Erythroblast (primary cell): ENCODE measurements around the gene TRAF5.

Experiments
- GATA1 ChIP-seq: IDR thresholded peaks from 2 replicates; pipeline ENCODE4 v1.6.1; 2011; ENCODE audit warnings: low read depth, mild to moderate bottlenecking, control low read depth, low read length, moderate library complexity
- POLR2A ChIP-seq: IDR thresholded peaks from 2 replicates; pipeline ENCODE4 v1.6.1; 2011; ENCODE audit warnings: mild to moderate bottlenecking, low read length

GRCh38 chr1:211356723-211357407 lies 30.2 kb downstream of the TRAF5 start:
- TF ChIP-seq POLR2A (no peak), GATA1 (no peak)
